ENCODE measurements around the gene ARID3A.

Gene ARID3A

DNA sequence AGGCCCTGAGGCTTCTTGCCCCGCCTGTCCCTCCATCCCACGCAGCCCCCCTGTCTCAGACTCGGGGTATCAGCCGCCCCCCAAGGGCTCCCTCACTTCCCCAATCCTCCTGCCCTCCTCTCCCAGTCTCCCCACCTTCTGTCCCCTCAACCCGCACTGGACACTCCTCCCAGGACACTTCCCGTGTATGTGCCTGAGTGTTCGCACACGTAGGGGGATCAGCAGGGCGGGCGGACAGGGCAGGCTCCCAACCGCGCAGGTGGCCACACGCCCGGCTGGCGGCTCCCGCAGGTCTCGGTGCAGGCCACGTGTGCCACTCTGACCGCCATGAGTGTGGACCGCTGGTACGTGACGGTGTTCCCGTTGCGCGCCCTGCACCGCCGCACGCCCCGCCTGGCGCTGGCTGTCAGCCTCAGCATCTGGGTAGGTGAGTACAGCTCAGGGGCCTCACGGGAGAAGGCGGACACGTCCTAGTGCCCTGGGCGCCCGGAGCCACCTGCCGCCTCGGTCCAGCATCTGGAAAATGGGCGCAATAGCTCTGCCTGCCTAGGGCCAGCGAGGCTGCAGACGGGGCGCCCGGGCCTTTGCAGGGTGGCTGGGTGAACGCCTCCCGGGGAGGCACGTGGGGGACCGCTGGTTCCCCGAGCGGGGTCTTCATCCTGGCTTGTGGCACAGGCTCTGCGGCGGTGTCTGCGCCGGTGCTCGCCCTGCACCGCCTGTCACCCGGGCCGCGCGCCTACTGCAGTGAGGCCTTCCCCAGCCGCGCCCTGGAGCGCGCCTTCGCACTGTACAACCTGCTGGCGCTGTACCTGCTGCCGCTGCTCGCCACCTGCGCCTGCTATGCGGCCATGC is 6.4 kb upstream of the ARID3A start:
- H3K36me3 ChIP-seq (ENCODE audit: insufficient read depth), result no peaks in the 10 kb centered on the region
- no peaks in the 10 kb centered on the region for H4K20me1 ChIP-seq (ENCODE audit: insufficient read depth)
- no peaks in the 10 kb centered on the region for H3K79me2 ChIP-seq (ENCODE audit: insufficient read depth, low read depth)
- TF ChIP-seq, protein P1, sequence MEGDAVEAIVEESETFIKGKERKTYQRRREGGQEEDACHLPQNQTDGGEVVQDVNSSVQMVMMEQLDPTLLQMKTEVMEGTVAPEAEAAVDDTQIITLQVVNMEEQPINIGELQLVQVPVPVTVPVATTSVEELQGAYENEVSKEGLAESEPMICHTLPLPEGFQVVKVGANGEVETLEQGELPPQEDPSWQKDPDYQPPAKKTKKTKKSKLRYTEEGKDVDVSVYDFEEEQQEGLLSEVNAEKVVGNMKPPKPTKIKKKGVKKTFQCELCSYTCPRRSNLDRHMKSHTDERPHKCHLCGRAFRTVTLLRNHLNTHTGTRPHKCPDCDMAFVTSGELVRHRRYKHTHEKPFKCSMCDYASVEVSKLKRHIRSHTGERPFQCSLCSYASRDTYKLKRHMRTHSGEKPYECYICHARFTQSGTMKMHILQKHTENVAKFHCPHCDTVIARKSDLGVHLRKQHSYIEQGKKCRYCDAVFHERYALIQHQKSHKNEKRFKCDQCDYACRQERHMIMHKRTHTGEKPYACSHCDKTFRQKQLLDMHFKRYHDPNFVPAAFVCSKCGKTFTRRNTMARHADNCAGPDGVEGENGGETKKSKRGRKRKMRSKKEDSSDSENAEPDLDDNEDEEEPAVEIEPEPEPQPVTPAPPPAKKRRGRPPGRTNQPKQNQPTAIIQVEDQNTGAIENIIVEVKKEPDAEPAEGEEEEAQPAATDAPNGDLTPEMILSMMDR (conservative IDR thresholded peaks at IDR 0.05; ENCODE audit: low read depth, low read length), result no peak
- H3K9ac ChIP-seq, result no peak overlapping the region
- H3K27me3 ChIP-seq (ENCODE audit: insufficient read depth, low read depth), result peaks cover 33% of the 10 kb centered on the region
- H3K4me2 ChIP-seq, result no peak overlapping the region
- no peak overlapping the region for H3K4me3 ChIP-seq (IDR thresholded peaks at IDR 0.05; ENCODE audit: insufficient read depth, low read depth, low read length)
- peaks cover 11% of the 10 kb centered on the region for H3K4me1 ChIP-seq (ENCODE audit: low read depth, poor library complexity, severe bottlenecking)
- no peak overlapping the region for H2AFZ ChIP-seq (ENCODE audit: low read depth)
- no peak overlapping the region for H3K27ac ChIP-seq

DNA sequence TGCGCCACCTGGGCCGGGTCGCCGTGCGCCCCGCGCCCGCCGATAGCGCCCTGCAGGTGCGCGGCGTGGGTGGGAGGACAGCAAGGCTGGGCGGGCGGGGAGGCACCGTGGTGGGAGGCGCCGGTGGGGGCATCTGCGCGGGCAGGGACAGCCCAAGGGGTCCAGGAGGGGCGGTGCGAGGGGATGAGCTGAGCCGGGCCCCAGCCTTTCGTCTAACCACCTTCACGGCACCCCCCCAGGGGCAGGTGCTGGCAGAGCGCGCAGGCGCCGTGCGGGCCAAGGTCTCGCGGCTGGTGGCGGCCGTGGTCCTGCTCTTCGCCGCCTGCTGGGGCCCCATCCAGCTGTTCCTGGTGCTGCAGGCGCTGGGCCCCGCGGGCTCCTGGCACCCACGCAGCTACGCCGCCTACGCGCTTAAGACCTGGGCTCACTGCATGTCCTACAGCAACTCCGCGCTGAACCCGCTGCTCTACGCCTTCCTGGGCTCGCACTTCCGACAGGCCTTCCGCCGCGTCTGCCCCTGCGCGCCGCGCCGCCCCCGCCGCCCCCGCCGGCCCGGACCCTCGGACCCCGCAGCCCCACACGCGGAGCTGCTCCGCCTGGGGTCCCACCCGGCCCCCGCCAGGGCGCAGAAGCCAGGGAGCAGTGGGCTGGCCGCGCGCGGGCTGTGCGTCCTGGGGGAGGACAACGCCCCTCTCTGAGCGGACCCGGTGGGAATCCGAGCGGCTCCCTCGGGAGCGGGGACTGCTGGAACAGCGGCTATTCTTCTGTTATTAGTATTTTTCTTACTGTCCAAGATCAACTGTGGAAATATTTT is 5.6 kb upstream of the ARID3A start:
- Histone ChIP-seq H3K4me1 (ENCODE audit: low read depth, poor library complexity, severe bottlenecking) (peaks cover 12% of the 10 kb centered on the region), H3K27me3 (ENCODE audit: insufficient read depth, low read depth) (peaks cover 33% of the 10 kb centered on the region), H3K9ac (no peak overlapping the region), H3K4me3 (IDR thresholded peaks at IDR 0.05; ENCODE audit: insufficient read depth, low read depth, low read length) (no peak overlapping the region), H2AFZ (ENCODE audit: low read depth) (no peak overlapping the region), H3K79me2 (ENCODE audit: insufficient read depth, low read depth) (no peaks in the 10 kb centered on the region), H3K27ac (no peak overlapping the region), H3K36me3 (ENCODE audit: insufficient read depth) (no peaks in the 10 kb centered on the region), H3K4me2 (0 out of 2 replicates have a peak overlapping the region, but pooled peaks have one; percentile 13), H4K20me1 (ENCODE audit: insufficient read depth) (no peaks in the 10 kb centered on the region)
- TF ChIP-seq, protein P1 (conservative IDR thresholded peaks at IDR 0.05; ENCODE audit: low read depth, low read length), result no peak

DNA sequence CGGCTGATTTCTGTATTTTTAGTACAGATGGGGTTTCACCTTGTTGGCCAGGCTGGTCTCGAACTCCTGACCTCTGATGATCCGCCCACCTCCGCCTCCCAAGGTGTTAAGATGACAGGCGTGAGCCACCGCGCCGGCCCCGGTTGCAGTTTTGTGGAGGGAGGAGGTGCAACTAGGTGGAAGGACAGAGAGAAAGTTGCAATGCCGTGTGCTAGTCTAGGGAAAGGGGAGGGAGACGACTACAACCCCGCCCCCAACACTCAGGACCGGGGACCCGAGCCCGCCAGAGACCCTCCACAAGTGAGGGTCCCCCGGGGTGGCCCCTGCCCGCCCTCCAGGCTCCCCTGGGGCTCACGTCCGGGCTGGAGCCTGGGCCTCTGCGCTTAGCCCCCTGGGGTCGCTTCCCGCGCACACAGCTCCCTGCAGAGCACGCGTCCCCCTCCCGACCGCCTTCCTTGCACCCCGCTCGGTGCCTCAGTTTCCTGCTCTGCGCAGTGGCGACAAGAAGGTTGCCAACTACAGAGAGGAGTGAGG is 1.2 kb upstream of the ARID3A start:
- Histone ChIP-seq H3K4me1 (ENCODE audit: low read depth, poor library complexity, severe bottlenecking) (peaks cover 6% of the 10 kb centered on the region), H3K9ac (peak overlapping the region; percentile 93), H3K27me3 (ENCODE audit: insufficient read depth, low read depth) (peaks cover 10% of the 10 kb centered on the region; the same call in 1 of the 2 replicates), H4K20me1 (ENCODE audit: insufficient read depth) (no peaks in the 10 kb centered on the region), H3K4me3 (IDR thresholded peaks at IDR 0.05; ENCODE audit: insufficient read depth, low read depth, low read length) (no peak overlapping the region), H3K36me3 (ENCODE audit: insufficient read depth) (no peaks in the 10 kb centered on the region), H3K79me2 (ENCODE audit: insufficient read depth, low read depth) (peaks cover 4% of the 10 kb centered on the region; the same call in 1 of the 2 replicates), H3K4me2 (peak overlapping the region; percentile 80), H2AFZ (ENCODE audit: low read depth) (peak overlapping the region; percentile 82), H3K27ac (peak overlapping the region; percentile 82)
- TF ChIP-seq, protein P1 (conservative IDR thresholded peaks at IDR 0.05; ENCODE audit: low read depth, low read length), result no peak

DNA sequence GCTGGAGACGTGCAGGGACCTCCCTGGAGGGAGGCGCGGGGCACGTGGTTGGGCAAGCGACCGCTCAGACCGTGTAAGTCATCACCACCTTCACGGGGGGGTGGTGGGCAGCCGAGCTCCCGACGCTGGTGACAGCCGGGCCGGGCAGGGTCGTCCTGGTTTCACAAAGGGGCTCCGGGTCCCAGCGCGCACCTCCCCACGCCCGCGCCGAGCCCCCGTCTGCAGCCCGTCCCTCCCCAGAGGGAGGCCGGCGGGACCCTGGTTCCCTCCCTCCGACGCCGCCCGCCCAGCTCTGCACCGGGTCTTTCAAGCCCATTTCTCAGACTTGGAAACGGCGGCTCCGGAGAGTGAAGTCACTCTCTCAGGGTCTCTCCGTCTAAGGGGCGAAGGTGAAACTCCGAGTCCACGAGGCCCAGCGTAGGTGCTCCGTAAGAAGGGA is 729 bp upstream of the ARID3A start:
- Histone ChIP-seq H3K27ac (peak overlapping the region; percentile 82), H3K27me3 (ENCODE audit: insufficient read depth, low read depth) (peaks cover 8% of the 10 kb centered on the region; the same call in 1 of the 2 replicates), H3K4me2 (peak overlapping the region; percentile 80), H3K9ac (peak overlapping the region; percentile 93), H2AFZ (ENCODE audit: low read depth) (peak overlapping the region; percentile 82), H3K4me1 (ENCODE audit: low read depth, poor library complexity, severe bottlenecking) (peaks cover 6% of the 10 kb centered on the region), H3K36me3 (ENCODE audit: insufficient read depth) (no peaks in the 10 kb centered on the region), H3K79me2 (ENCODE audit: insufficient read depth, low read depth) (peaks cover 4% of the 10 kb centered on the region; the same call in 1 of the 2 replicates), H4K20me1 (ENCODE audit: insufficient read depth) (no peaks in the 10 kb centered on the region), H3K4me3 (IDR thresholded peaks at IDR 0.05; ENCODE audit: insufficient read depth, low read depth, low read length) (no peak overlapping the region)
- TF ChIP-seq, protein P1 (conservative IDR thresholded peaks at IDR 0.05; ENCODE audit: low read depth, low read length), result no peak

Measured in KMS-11 (cell line).